Neuronal stem cell (in vitro differentiated cells): ENCODE measurements around the gene GALNT17.
"Not testable (repeated sequence)": the region's sequence is repeated elsewhere in the genome, so short reads cannot be mapped to it uniquely, and the experiment has no call there.

Source experiments
- DNase-seq: peaks from one replicate; pipeline ENCODE4 v3.0.0-alpha.2; 2013; ENCODE audit warnings: low spot score
- H2AFZ ChIP-seq: one replicate; pipeline ENCODE4 v1.6.1; 2013; ENCODE audit warnings: mild to moderate bottlenecking, low read length, inconsistent platforms
- H2AK5ac ChIP-seq: 2 replicates; pipeline ENCODE4 v1.6.1; 2013; ENCODE audit warnings: low read depth, mild to moderate bottlenecking, inconsistent platforms, low read length, moderate library complexity, mixed read lengths
- H2BK120ac ChIP-seq: 2 replicates; pipeline ENCODE4 v1.6.1; 2013; ENCODE audit warnings: low read depth, mild to moderate bottlenecking, inconsistent platforms, low read length, moderate library complexity, mixed read lengths
- H2BK12ac ChIP-seq: one replicate; pipeline ENCODE4 v1.6.1; 2013; ENCODE audit warnings: low read length, inconsistent platforms
- H2BK15ac ChIP-seq: 2 replicates; pipeline ENCODE4 v1.6.1; 2013; ENCODE audit warnings: mild to moderate bottlenecking, low read length, inconsistent platforms, mixed read lengths
- H2BK5ac ChIP-seq: one replicate; pipeline ENCODE4 v1.6.1; 2013; ENCODE audit warnings: inconsistent platforms, mild to moderate bottlenecking, low read length, moderate library complexity
- H3K14ac ChIP-seq: one replicate; pipeline ENCODE4 v1.6.1; 2013; ENCODE audit warnings: low read length, inconsistent platforms
- H3K18ac ChIP-seq: 2 replicates; pipeline ENCODE4 v1.6.1; 2013; ENCODE audit warnings: low read length, inconsistent platforms
- H3K23ac ChIP-seq: 2 replicates; pipeline ENCODE4 v1.6.1; 2013; ENCODE audit warnings: low read depth, mild to moderate bottlenecking, mixed read lengths, low read length, inconsistent platforms; ENCODE audit not compliant: poor library complexity
- H3K27ac ChIP-seq: replicated peaks from 3 replicates; pipeline ENCODE4 v1.5.1; 2013; ENCODE audit warnings: low read length, inconsistent platforms
- H3K27me3 ChIP-seq, 3 experiments: 2 replicates each; pipeline ENCODE4 v1.6.1; 2013; ENCODE audit warnings: low read length in 3 of 3, mild to moderate bottlenecking in 2 of 3, inconsistent platforms in 1 of 3, low read depth in 1 of 3, mixed read lengths in 1 of 3, moderate library complexity in 1 of 3; ENCODE audit not compliant: control insufficient read depth in 3 of 3, insufficient read depth in 3 of 3
- H3K36me3 ChIP-seq, 2 donors: replicated peaks in 1 of 2; 2 replicates each; pipeline ENCODE4 v1.6.1; 2013; ENCODE audit warnings: low read length in 2 of 2; ENCODE audit not compliant: control insufficient read depth in 2 of 2, insufficient read depth in 2 of 2
- H3K4ac ChIP-seq: 2 replicates; pipeline ENCODE4 v1.6.1; 2013; ENCODE audit warnings: inconsistent platforms, mild to moderate bottlenecking, low read length, moderate library complexity
- H3K4me1 ChIP-seq, 2 donors: 1 replicate in 1 of 2; 2 replicates in 1 of 2; pipeline ENCODE4 v1.6.1; 2013; ENCODE audit warnings: low read length in 2 of 2, low read depth in 1 of 2; ENCODE audit not compliant: control insufficient read depth in 2 of 2, insufficient read depth in 1 of 2
- H3K4me2 ChIP-seq: one replicate; pipeline ENCODE4 v1.6.1; 2013; ENCODE audit warnings: mild to moderate bottlenecking, low read length, inconsistent platforms; ENCODE audit not compliant: insufficient read depth, poor library complexity, severe bottlenecking
- H3K4me3 ChIP-seq, 2 donors: 2 replicates each; pipeline ENCODE4 v1.5.1; 2013; ENCODE audit warnings: low read length in 2 of 2, mild to moderate bottlenecking in 2 of 2, inconsistent platforms in 1 of 2, moderate library complexity in 1 of 2
- H3K79me1 ChIP-seq: one replicate; pipeline ENCODE4 v1.6.1; 2013; ENCODE audit warnings: low read depth, mild to moderate bottlenecking, inconsistent platforms, low read length, moderate library complexity
- H3K9ac ChIP-seq: one replicate; pipeline ENCODE4 v1.6.1; 2013; ENCODE audit warnings: mild to moderate bottlenecking, low read depth, low read length, inconsistent platforms; ENCODE audit not compliant: poor library complexity
- H3K9me3 ChIP-seq, 2 donors: replicated peaks in 1 of 2; 2 replicates each; pipeline versions ENCODE3 to v1.6.1; 2013; ENCODE audit warnings: low read length in 2 of 2, mild to moderate bottlenecking in 2 of 2, inconsistent platforms in 1 of 2, low read depth in 1 of 2, mixed read lengths in 1 of 2, moderate library complexity in 1 of 2; ENCODE audit not compliant: control insufficient read depth in 2 of 2, insufficient read depth in 1 of 2
- H4K8ac ChIP-seq: one replicate; pipeline ENCODE4 v1.6.1; 2013; ENCODE audit warnings: low read depth, mild to moderate bottlenecking, inconsistent platforms, low read length, moderate library complexity
- H4K91ac ChIP-seq: one replicate; pipeline ENCODE4 v1.6.1; 2013; ENCODE audit warnings: low read length, low read depth, mild to moderate bottlenecking, inconsistent platforms; ENCODE audit not compliant: poor library complexity
- WGBS, 2 donors: extraction: QIAGEN DNeasy Blood & Tissue Kit; methylation state at CpG; one replicate each; pipeline ENCODE4 v1.1.7; 2013; ENCODE audit warnings: missing lambda C conversion rate in 2 of 2, mixed read lengths in 1 of 2; ENCODE audit not compliant: insufficient read length in 2 of 2, insufficient replicate concordance in 1 of 2; ENCODE audit errors: extremely low coverage in 2 of 2; 5-methylcytosine and 5-hydroxymethylcytosine counted together

The GALNT17 gene

DNA sequence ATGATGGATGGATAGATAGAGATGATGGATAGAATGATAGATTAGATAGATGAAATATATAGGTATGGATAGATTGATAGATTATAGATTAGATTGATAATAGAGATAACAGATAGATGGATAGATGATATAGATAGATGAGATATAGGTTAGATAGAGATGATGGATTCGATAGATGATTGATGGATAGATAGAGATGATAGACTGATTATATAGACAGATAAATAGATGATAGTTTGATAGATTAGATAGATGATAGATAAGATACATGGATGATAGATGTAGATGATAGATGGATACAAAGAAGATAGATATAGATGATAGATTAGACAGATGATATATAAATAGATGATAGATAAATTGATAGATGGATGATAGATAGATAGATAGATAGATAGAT is 448.1 kb downstream of the GALNT17 start:
- DNase-seq, result no peak
- Histone ChIP-seq H3K9ac (no peak overlapping the region), H2BK12ac (no peak overlapping the region), H3K36me3 (no peaks in the 10 kb centered on the region), H3K4ac (no peak overlapping the region), H3K27me3 (no peaks in the 10 kb centered on the region), H3K79me1 (no peaks in the 10 kb centered on the region), H3K9me3 (peaks cover 0 to 2% of the 10 kb centered on the region in 2 donors), H3K18ac (no peak overlapping the region), H2AFZ (no peak overlapping the region), H3K27ac (no peak overlapping the region), H3K23ac (no peak overlapping the region), H4K8ac (no peak overlapping the region), H3K4me1 (no peaks in the 10 kb centered on the region), H2BK5ac (no peak overlapping the region), H4K91ac (no peak overlapping the region), H3K14ac (no peak overlapping the region), H3K4me3 (no peak overlapping the region), H2BK15ac (no peak overlapping the region), H2BK120ac (no peak overlapping the region), H2AK5ac (no peak overlapping the region), H3K4me2 (no peak overlapping the region)
- 100% methylated on average over 1 of the region's 1 CpG for WGBS, 2 donors

DNA sequence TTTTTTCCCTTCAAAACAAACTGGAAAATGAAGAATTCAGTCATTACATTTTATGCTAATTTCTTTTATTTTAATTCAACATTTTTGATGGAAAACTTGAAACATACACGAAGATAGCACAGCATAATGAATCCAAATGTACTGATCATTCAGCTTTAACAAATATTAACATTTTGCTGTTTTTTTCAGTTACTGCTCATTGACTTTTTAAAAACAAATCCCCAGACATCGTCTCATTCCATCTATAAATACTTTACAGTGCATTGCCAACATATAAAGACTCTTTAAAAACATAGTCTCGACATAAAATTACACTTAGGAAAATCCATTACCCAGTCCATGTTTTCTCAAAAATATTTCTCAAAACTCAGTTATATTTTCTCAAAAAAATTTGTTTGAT is 452.3 kb downstream of the GALNT17 start:
- no peak overlapping the region for H2BK120ac ChIP-seq
- no peaks in the 10 kb centered on the region for H3K27me3 ChIP-seq
- no peak overlapping the region for H3K14ac ChIP-seq
- no peak overlapping the region for H3K9ac ChIP-seq
- H3K4me3 ChIP-seq, result no peak overlapping the region
- no peak for DNase-seq
- no peaks in the 10 kb centered on the region for H3K36me3 ChIP-seq
- H2BK5ac ChIP-seq, result no peak overlapping the region
- no peaks in the 10 kb centered on the region for H3K4me1 ChIP-seq
- no peak overlapping the region for H2BK12ac ChIP-seq
- no peak overlapping the region for H3K18ac ChIP-seq
- no peak overlapping the region for H3K4ac ChIP-seq
- no peak overlapping the region for H2AK5ac ChIP-seq
- no peak overlapping the region for H2AFZ ChIP-seq
- H4K91ac ChIP-seq, result no peak overlapping the region
- WGBS, 2 donors, result no CpG with 5 or more reads among the region's 3 CpGs
- H3K23ac ChIP-seq, result no peak overlapping the region
- H3K27ac ChIP-seq, result no peak overlapping the region
- no peak overlapping the region for H4K8ac ChIP-seq
- H2BK15ac ChIP-seq, result no peak overlapping the region
- H3K9me3 ChIP-seq, result peaks cover 5 to 14% of the 10 kb centered on the region in 2 donors
- no peak overlapping the region for H3K4me2 ChIP-seq
- no peaks in the 10 kb centered on the region for H3K79me1 ChIP-seq

DNA sequence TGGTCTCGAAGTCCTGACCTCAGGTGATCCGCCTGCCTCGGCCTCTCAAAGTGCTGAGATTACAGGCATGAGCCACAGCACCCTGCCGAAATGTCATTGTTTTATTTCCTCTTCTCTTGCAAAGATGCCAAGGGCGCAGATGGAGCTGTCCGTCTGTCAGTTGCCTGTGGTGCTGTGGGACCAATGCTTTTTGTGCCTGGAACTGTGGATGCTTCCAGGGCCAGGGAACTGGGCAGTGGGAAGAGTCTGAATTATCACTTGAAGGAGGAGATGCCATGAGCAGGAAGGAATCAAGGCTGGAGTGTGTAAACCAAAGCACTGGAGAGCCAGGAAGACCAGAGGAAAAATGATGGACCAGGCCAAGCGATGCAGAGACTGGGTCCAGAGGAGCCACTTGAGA is 459.9 kb downstream of the GALNT17 start:
- Histone ChIP-seq H2BK120ac (no peak overlapping the region), H3K4me3 (no peak overlapping the region), H3K9me3 (peaks cover 5 to 13% of the 10 kb centered on the region in 2 donors), H2BK15ac (no peak overlapping the region), H3K9ac (no peak overlapping the region), H3K79me1 (no peaks in the 10 kb centered on the region), H3K36me3 (no peaks in the 10 kb centered on the region), H3K18ac (no peak overlapping the region), H3K14ac (no peak overlapping the region), H3K4me1 (no peaks in the 10 kb centered on the region), H2BK12ac (no peak overlapping the region), H4K8ac (no peak overlapping the region), H2BK5ac (no peak overlapping the region), H4K91ac (no peak overlapping the region), H2AK5ac (no peak overlapping the region), H3K27ac (no peak overlapping the region), H3K4ac (no peak overlapping the region), H2AFZ (no peak overlapping the region), H3K27me3 (no peaks in the 10 kb centered on the region), H3K23ac (no peak overlapping the region), H3K4me2 (no peak overlapping the region)
- no peak for DNase-seq
- no CpG with 5 or more reads among the region's 7 CpGs for WGBS, 2 donors

DNA sequence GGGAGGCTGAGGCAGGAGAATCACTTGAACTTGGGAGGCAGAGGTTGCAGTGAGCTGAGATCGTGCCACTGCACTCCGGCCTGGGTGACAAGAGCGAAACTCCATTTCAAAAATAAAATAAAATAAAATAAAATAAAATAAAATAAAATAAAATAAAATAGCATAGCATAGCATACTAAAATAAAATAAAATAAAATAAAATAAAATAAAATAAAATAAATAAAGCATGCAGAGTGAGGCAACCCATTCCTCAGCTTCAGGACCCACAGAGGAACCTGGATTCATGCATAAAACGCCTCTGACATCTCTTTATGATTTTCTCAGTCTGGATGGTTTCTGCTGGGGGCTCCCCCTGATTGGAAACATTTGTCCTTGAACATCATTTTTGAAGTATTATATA is 460.4 kb downstream of the GALNT17 start:
- not testable (repeated sequence) for H3K36me3 ChIP-seq, H4K8ac ChIP-seq, H4K91ac ChIP-seq, H2BK120ac ChIP-seq, H3K9ac ChIP-seq, H3K14ac ChIP-seq, H3K4me3 ChIP-seq, H3K23ac ChIP-seq, H3K4me2 ChIP-seq, H2AK5ac ChIP-seq, H3K27me3 ChIP-seq, H2BK12ac ChIP-seq, H3K27ac ChIP-seq, H2BK5ac ChIP-seq, H2BK15ac ChIP-seq, H3K79me1 ChIP-seq, DNase-seq, H3K18ac ChIP-seq, H3K4me1 ChIP-seq, H3K4ac ChIP-seq, H2AFZ ChIP-seq
- peaks cover 5 to 13% of the 10 kb centered on the region in 2 donors for H3K9me3 ChIP-seq
- no CpG with 5 or more reads among the region's 4 CpGs for WGBS, 2 donors
